Ovary (tissue), 3 donors: ENCODE measurements around the gene BBS12.

Experiments
- EP300 ChIP-seq: sonication (generic); formaldehyde crosslinking; IDR thresholded peaks from one replicate; pipeline ENCODE4 v1.6.1; 2017; ENCODE audit warnings: antibody characterized with exemption
- POLR2A ChIP-seq: fragments of 450-650 bp; IDR thresholded peaks from one replicate; pipeline ENCODE4 v1.6.1; 2017; ENCODE audit warnings: antibody characterized with exemption, mild to moderate bottlenecking, moderate library complexity
- TF ChIP-seq, protein P1 (sequence below), 3 donors: fragments of 450-650 bp in 2 of 3; fragments of 200-600 bp in 1 of 3; IDR thresholded peaks; one replicate each; pipeline versions ENCODE4 v1.5.1 to v1.8.0; 2016 to 2022; ENCODE audit warnings: antibody characterized with exemption in 3 of 3, mild to moderate bottlenecking in 1 of 3
- donor health status: DM: no; HTN: no; CAD: no.

DNA sequence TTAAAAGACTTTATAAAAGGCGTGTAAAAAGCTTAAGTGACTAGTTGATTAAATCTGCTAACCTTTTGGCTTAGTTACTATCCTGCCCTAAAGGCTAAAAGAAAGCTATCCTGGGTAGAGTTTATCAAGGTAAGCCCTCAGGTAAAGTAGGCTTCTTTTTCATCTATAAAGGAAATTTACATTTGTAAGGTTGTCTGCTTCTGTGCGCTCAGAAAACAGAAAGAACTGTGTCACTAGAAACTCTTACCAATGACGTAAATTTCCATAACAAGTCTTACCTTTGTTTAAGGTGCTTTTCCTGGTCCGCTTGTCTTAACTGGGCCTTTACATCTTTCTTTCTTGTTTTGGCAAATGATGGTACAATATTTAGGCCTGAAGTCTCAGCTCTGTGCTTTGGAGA lies 56.4 kb downstream of the BBS12 start:
- no peak for TF ChIP-seq EP300
- no peak for TF ChIP-seq POLR2A
- TF ChIP-seq, protein P1, sequence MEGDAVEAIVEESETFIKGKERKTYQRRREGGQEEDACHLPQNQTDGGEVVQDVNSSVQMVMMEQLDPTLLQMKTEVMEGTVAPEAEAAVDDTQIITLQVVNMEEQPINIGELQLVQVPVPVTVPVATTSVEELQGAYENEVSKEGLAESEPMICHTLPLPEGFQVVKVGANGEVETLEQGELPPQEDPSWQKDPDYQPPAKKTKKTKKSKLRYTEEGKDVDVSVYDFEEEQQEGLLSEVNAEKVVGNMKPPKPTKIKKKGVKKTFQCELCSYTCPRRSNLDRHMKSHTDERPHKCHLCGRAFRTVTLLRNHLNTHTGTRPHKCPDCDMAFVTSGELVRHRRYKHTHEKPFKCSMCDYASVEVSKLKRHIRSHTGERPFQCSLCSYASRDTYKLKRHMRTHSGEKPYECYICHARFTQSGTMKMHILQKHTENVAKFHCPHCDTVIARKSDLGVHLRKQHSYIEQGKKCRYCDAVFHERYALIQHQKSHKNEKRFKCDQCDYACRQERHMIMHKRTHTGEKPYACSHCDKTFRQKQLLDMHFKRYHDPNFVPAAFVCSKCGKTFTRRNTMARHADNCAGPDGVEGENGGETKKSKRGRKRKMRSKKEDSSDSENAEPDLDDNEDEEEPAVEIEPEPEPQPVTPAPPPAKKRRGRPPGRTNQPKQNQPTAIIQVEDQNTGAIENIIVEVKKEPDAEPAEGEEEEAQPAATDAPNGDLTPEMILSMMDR (IDR thresholded peaks at IDR 0.05), result no peak
